HL-60 (cell line): ENCODE results near the gene TPMT.

Experiments
- CTCF ChIP-seq: IDR thresholded peaks from one replicate; pipeline ENCODE4 v1.5.1; 2011; ENCODE audit warnings: low read length, control low read depth, inconsistent platforms; ENCODE audit not compliant: insufficient read depth
- POLR2AphosphoS5 ChIP-seq: IDR thresholded peaks from 2 replicates; pipeline ENCODE4 v1.6.1; 2012; ENCODE audit warnings: low read depth
- REST ChIP-seq: IDR thresholded peaks from 2 replicates; pipeline ENCODE4 v1.6.1; 2012; ENCODE audit warnings: low read depth; ENCODE audit not compliant: insufficient replicate concordance
- SPI1 ChIP-seq: IDR thresholded peaks from 2 replicates; pipeline ENCODE4 v1.6.1; 2012; ENCODE audit warnings: low read depth, mild to moderate bottlenecking, borderline replicate concordance

- no peak for TF ChIP-seq POLR2AphosphoS5
- no peak for TF ChIP-seq REST
- no peak for TF ChIP-seq CTCF
- no peak for TF ChIP-seq SPI1
Observed at GRCh38 chr6:18165751-18166150, 10.9 kb upstream of the TPMT start.
